ENCODE data around the gene TMEM132D. TPM values are rescaled to one million over a fixed set of nuclear protein-coding genes. Genes with fewer than 3 reads are reported as not detected.

TMEM132D gene
- total RNA-seq, 1 donor from 2014 or later, result 16.5 TPM

DNA sequence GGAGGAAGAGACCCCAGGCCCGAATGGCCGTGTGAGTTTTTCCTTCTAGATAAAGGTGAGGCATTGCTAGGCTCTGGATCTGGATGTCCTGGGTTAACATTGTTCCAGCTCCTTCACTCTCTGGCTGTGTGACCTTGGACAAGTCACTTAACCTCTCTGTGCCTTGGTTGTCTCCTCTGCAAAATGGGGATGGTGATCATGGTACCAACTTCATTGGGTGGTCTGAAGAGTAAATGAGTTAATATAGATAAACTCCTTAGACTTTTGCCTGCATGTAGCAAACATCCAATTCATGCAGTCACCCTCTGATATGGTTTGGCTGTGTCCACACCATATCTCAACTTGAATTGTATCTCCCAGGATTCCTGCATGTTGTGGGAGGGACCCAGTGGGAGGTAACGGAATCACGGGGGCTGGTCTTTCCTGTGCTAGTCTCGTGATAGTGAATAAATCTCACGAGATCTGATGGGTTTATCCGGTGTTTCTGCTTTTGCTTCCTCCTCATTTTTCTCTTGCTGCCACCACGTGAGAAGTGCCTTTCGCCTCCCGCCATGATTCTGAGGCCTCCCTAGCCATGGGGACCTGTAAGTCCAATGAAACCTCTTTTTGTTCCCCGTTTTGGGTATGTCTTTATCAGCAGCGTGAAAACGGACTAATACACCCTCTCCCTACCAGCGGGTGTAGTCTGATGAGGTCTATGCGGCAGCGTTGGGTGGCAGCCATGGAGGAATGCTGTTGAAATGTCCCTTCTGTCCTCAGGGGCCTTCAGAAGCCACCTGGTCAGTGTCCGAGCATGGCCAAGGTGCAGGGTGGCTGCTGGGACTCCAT is 794.4 kb downstream of the TMEM132D start:
- Mint-ChIP-seq H3K9me3 (ENCODE audit: unreplicated experiment) (peaks cover 5% of the 10 kb centered on the region), H3K27me3 (ENCODE audit: unreplicated experiment) (peaks cover 3% of the 10 kb centered on the region), H3K4me1 (ENCODE audit: low read depth, unreplicated experiment) (no peaks in the 10 kb centered on the region), H3K36me3 (ENCODE audit: unreplicated experiment) (peaks cover 13% of the 10 kb centered on the region), H3K27ac (ENCODE audit: unreplicated experiment) (no peak overlapping the region), H3K4me3 (ENCODE audit: unreplicated experiment) (no peak overlapping the region)
- TF ChIP-seq, protein P1, sequence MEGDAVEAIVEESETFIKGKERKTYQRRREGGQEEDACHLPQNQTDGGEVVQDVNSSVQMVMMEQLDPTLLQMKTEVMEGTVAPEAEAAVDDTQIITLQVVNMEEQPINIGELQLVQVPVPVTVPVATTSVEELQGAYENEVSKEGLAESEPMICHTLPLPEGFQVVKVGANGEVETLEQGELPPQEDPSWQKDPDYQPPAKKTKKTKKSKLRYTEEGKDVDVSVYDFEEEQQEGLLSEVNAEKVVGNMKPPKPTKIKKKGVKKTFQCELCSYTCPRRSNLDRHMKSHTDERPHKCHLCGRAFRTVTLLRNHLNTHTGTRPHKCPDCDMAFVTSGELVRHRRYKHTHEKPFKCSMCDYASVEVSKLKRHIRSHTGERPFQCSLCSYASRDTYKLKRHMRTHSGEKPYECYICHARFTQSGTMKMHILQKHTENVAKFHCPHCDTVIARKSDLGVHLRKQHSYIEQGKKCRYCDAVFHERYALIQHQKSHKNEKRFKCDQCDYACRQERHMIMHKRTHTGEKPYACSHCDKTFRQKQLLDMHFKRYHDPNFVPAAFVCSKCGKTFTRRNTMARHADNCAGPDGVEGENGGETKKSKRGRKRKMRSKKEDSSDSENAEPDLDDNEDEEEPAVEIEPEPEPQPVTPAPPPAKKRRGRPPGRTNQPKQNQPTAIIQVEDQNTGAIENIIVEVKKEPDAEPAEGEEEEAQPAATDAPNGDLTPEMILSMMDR (IDR thresholded peaks at IDR 0.05; ENCODE audit: partially characterized antibody, unreplicated experiment), result no peak
- DNase-seq, result no peak

DNA sequence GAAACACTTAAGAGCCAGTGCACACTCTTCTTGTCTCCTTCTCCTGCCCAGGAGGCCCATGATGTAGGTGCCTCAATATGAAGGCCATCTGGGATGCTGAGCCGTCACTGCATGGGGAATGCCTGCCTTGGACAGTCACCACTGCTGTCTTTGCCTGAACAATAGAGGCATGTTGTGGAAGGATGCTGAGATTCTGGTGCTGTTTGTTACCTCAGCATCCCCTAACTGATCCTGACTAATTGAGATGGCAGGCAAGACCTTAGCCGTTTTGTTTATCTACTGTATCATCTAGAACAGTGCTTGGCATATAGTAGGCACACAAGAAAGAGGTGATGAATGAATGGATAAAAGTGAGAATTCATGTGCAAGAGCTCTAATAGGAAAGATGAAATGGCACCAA is 797.1 kb downstream of the TMEM132D start:
- H3K9me3 Mint-ChIP-seq (ENCODE audit: unreplicated experiment), result peaks cover 9% of the 10 kb centered on the region

DNA sequence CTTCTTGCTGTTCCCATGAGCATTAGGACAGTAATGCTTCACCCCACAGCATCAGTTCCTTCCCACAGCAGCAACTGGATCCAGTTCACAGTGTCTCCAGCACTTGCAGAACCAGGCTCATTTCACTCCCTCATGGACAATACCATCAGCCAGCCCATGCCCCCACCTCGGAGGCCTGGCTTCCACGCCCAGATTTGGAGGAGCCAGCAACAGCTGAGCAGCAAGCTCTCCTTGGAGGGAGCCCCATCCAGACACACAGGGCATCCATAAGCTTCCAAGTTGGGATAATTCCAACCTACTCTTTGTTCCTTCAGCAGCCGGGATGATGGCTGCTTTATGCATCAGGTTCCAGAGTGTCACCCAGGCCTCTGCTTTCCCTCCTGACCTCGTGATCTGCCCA is 800.6 kb downstream of the TMEM132D start:
- TF ChIP-seq, protein P1 (IDR thresholded peaks at IDR 0.05; ENCODE audit: partially characterized antibody, unreplicated experiment), result no peak
- H3K4me3 Mint-ChIP-seq (ENCODE audit: unreplicated experiment), result no peak overlapping the region
- peaks cover 4% of the 10 kb centered on the region for H3K27me3 Mint-ChIP-seq (ENCODE audit: unreplicated experiment)
- no peaks in the 10 kb centered on the region for H3K4me1 Mint-ChIP-seq (ENCODE audit: low read depth, unreplicated experiment)
- peaks cover 15% of the 10 kb centered on the region for H3K36me3 Mint-ChIP-seq (ENCODE audit: unreplicated experiment)
- no peak for DNase-seq
- H3K27ac Mint-ChIP-seq (ENCODE audit: unreplicated experiment), result no peak overlapping the region
- H3K9me3 Mint-ChIP-seq (ENCODE audit: unreplicated experiment), result peaks cover 12% of the 10 kb centered on the region

More for the DNA sequence above, 797.1 kb downstream of the TMEM132D start:
- no peaks in the 10 kb centered on the region for H3K4me1 Mint-ChIP-seq (ENCODE audit: low read depth, unreplicated experiment)
- H3K27me3 Mint-ChIP-seq (ENCODE audit: unreplicated experiment), result peaks cover 5% of the 10 kb centered on the region
- TF ChIP-seq, protein P1 (IDR thresholded peaks at IDR 0.05; ENCODE audit: partially characterized antibody, unreplicated experiment), result no peak
- H3K4me3 Mint-ChIP-seq (ENCODE audit: unreplicated experiment), result no peak overlapping the region
- no peak overlapping the region for H3K27ac Mint-ChIP-seq (ENCODE audit: unreplicated experiment)
- DNase-seq, result no peak
- peaks cover 16% of the 10 kb centered on the region for H3K36me3 Mint-ChIP-seq (ENCODE audit: unreplicated experiment)

DNA sequence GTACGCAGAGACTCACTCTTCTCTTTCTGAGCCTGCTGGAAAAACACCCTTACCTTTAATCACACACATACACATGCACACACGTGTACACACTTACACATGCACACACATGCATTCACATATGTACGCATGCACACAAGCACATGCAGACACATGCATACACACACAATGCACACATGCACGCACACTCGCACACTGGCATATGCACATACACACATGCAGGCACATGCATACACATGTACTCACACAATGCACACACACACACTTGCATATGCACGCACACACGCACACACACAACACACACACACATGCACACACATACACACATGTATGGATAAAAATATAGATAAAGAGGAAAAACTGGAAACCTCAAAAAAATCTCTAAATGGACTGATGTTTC is 801.6 kb downstream of the TMEM132D start:
- Mint-ChIP-seq H3K4me3 (ENCODE audit: unreplicated experiment) (no peak overlapping the region), H3K36me3 (ENCODE audit: unreplicated experiment) (peaks cover 15% of the 10 kb centered on the region), H3K27ac (ENCODE audit: unreplicated experiment) (no peak overlapping the region), H3K27me3 (ENCODE audit: unreplicated experiment) (peaks cover 4% of the 10 kb centered on the region), H3K9me3 (ENCODE audit: unreplicated experiment) (peaks cover 14% of the 10 kb centered on the region), H3K4me1 (ENCODE audit: low read depth, unreplicated experiment) (no peaks in the 10 kb centered on the region)
- TF ChIP-seq, protein P1 (IDR thresholded peaks at IDR 0.05; ENCODE audit: partially characterized antibody, unreplicated experiment), result no peak
- DNase-seq, result no peak

DNA sequence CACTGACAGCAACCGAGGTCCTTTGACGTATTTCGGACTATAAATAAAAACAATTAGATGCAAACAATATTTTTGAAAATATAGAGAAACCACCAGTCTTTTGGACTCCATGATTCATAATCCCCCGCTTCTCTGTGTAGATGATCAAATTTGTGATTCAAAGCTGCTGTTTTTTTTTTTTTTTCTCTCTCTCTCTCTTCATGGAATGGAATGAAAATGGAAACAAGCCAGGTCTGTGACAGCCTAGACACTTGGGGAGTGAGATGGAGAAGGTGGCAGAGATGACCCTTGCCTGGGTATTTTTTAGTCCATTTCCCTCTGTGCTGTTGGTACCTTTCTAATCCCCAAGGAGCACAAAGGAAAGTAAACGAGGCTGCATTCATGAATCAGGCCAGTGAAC is 802.0 kb downstream of the TMEM132D start:
- H3K4me3 Mint-ChIP-seq (ENCODE audit: unreplicated experiment), result no peak overlapping the region
- peaks cover 15% of the 10 kb centered on the region for H3K9me3 Mint-ChIP-seq (ENCODE audit: unreplicated experiment)
- no peak overlapping the region for H3K27ac Mint-ChIP-seq (ENCODE audit: unreplicated experiment)
- TF ChIP-seq, protein P1 (IDR thresholded peaks at IDR 0.05; ENCODE audit: partially characterized antibody, unreplicated experiment), result no peak
- peaks cover 15% of the 10 kb centered on the region for H3K36me3 Mint-ChIP-seq (ENCODE audit: unreplicated experiment)
- H3K4me1 Mint-ChIP-seq (ENCODE audit: low read depth, unreplicated experiment), result no peaks in the 10 kb centered on the region
- H3K27me3 Mint-ChIP-seq (ENCODE audit: unreplicated experiment), result peaks cover 4% of the 10 kb centered on the region
- DNase-seq, result no peak
